Stimulated activated CD4-positive, alpha-beta T cell treated with anti-CD3 and anti-CD28 coated beads, Interleukin-1b, Interleukin-23, amount 100 ng/mL, for 1 hour (primary cell): Measurements from ENCODE around the gene ADGRF1.

Experiments used
- DNase-seq, 2 donors: peaks; one replicate each; pipeline ENCODE4 v3.0.0-alpha.2; 2020; ENCODE audit warnings: low read depth in 2 of 2

ADGRF1 gene

DNA sequence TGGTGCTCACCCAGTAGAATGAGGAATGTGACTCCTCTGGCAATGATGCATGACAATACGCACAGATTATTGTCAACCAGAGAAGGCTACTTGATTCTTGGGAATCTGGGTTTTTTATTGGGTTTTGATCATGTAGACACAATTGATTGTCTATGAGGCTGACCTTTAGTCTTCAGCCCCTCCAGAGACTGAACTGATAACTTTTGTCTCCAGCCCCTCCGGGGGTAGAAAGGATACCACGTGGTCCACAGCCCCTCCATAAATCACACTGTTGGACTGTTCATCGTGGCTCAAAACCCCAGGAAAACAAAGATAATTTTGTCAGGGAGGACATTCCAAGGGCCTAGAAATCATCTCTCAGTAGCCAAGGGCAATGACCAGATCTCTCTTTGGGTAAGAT, 62.9 kb downstream of the ADGRF1 start:
- DNase-seq = no peak

DNA sequence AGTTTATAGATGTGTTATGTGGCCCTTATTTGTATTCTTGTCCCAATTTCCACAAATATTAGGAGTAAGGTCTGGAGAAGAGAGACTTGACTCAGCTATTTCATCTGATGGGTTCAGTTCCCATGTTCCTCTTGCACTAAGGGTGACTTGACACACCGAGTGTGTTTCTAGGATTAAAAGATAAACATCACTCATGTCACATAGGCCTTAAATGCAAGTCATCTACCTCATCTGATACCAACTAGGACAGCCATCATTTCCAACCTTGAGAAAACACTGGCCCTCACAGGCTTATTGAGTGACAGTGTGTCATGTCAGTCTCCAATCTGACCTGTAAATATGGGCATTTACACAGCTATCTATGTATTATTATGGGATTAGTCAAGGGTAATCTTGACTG, 67.3 kb downstream of the ADGRF1 start:
- DNase-seq = no peak

GRCh38 chr6:46973029-46973428, 69.1 kb downstream of the ADGRF1 start:
- DNase-seq = no peak

DNA sequence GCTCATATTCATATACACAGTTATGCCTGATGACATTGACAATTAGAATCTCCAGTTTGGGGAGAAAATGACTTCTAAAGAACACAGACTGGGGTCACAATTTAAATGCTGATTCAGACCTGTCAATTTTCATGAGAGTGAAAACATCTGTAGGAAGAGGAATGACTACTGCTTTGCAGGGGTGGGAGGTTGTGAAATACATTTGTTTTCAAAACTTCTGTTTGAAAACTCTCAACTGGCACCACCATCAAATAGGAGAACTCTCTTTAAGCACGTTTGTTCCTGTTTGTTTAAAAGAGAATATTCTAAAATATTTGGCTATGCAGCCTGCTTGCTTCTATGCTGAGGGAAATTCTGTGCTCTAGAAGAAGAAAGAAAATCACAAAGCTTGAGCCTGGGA, 69.6 kb downstream of the ADGRF1 start:
- DNase-seq = no peak

- no peak for DNase-seq
These were observed 72.9 kb downstream of the ADGRF1 start for GRCh38 chr6:46969206-46969605.

- no peak for DNase-seq
These were observed 74.2 kb downstream of the ADGRF1 start for GRCh38 chr6:46967826-46968349.

DNA sequence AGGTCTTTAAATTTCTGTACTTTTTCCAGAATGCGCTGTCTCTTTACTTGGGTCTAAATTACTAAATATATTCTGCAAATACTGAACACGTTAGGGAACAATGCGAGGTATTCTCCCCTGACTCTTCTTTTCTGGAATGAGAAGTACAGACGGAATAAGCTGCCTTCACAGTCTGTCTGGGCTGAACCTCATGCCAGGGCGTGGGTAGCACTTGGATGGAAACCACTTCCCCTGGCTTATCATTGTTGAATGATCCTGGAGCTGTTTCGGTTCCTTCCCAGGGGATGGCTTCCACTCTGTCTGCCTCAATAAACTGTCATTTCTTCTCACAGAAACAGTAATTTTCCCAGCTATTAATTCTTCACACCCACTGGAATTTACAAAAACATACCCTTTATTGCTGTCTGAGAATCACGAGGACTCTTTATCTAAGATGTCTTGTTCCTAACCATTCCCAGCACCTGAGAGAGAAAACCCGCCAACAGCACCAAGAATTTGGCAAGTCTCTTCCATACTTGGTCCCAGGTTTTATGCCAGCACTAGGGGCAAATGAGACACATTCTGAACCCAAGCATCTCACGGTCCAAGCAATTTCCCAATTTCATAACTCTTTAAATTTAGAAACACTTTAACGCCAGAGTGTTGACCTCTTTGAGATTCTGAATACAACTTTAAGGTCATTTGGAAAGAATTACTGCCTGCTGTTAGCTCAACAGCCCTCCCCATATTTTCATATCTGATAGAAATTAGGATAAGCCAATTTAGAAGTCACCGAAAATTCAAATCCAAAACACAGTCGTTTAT, 77.2 kb downstream of the ADGRF1 start:
- no peak for DNase-seq

DNA sequence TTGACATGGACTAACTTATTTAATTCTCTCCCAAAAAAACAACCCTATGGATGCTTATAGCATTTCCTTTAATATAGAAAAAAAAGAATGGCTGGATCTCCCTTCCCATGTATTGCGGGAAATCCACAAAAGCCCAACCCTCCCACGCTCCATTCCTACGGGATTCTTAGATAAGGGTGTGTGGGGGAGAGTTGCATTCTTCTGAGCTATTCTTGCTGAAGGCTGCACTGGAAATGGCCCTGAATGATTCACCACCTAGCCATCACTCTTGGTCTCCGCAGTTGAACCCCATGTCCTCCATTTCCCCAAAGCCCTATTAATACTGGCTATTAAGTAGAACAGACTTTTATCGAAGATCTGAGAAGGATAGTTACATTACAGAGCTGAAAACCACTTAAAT, 78.5 kb downstream of the ADGRF1 start:
- DNase-seq = no peak

DNA sequence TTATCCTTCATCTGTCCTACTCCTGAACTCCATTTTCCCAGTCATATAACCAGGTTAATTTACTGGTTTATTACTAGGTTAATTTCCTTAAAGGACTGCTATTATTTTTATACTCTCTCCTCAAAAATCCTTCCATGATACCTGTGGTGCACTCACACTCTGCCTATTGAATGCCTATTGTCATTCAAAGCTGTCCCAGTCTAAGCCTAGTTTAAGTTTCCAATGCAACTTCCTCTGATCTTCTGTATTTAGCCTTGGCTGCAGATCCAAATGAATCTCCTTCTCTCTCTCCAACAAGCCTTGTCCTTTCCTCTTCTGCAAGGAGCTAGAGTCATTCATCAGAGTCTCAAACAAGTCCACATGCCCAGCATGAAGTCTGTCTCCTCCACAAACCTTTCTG, 79.1 kb downstream of the ADGRF1 start:
- no peak for DNase-seq

- DNase-seq = no peak
These were observed 80.4 kb downstream of the ADGRF1 start for GRCh38 chr6:46961711-46962110.

GRCh38 chr6:46961232-46961631, 80.9 kb downstream of the ADGRF1 start:
- no peak for DNase-seq

- DNase-seq = no peak
These were observed 82.7 kb downstream of the ADGRF1 start for GRCh38 chr6:46959419-46959818.

- DNase-seq = no peak
These were observed 85.7 kb downstream of the ADGRF1 start for GRCh38 chr6:46956409-46956808.

GRCh38 chr6:46954837-46955451, 87.2 kb downstream of the ADGRF1 start:
- DNase-seq = no peak

DNA sequence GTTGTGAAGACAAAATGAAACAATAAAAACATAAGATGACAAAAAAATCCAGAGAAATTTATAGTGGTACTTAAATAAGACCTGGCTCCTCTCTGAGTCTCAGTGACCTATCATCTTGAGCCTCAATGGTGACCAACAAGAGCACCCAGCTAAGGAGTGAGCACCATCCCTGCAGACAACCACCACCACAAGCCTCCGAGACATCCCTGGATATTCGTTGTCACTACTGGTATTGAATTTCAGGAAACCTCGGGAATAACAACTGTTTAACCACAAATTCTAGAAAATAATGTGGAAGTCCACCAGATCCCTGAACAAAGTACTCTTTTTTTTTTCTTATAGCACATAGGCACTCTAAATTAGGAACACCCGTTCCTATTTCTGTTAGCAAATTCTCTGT, 88.2 kb downstream of the ADGRF1 start:
- DNase-seq = no peak

GRCh38 chr6:46949632-46950280, 92.4 kb downstream of the ADGRF1 start:
- no peak for DNase-seq

GRCh38 chr6:46948699-46949098, 93.4 kb downstream of the ADGRF1 start:
- DNase-seq = no peak
